Esophagus muscularis mucosa (tissue), 4 donors: Measurements from ENCODE around the gene PTPN14. TPM values are rescaled to one million over a fixed set of nuclear protein-coding genes. Genes with fewer than 3 reads are reported as not detected.

Experiments used
- DNase-seq: peaks from one replicate; pipeline ENCODE4 v3.0.0-alpha.2; 2017; ENCODE audit errors: extremely low spot score
- H3K27ac ChIP-seq, 4 donors: fragments of 200-600 bp; sonication (generic); replicated peaks in 1 of 4; 1 replicate in 3 of 4; 2 replicates in 1 of 4; pipeline ENCODE4 v1.5.1; 2016 to 2019; ENCODE audit warnings: mild to moderate bottlenecking in 1 of 4
- H3K27me3 ChIP-seq, 4 donors: fragments of 200-600 bp; sonication (generic); one replicate each; pipeline versions ENCODE4 v1.5.1 to v1.6.0; 2016 to 2019
- H3K36me3 ChIP-seq, 4 donors: fragments of 200-600 bp; sonication (generic); one replicate each; pipeline ENCODE4 v1.5.1; 2016 to 2019
- H3K4me1 ChIP-seq, 4 donors: fragments of 200-600 bp; sonication (generic); one replicate each; pipeline ENCODE4 v1.5.1; 2016 to 2019
- H3K4me3 ChIP-seq, 4 donors: fragments of 200-600 bp; sonication (generic); 1 replicate in 2 of 4; 2 replicates in 2 of 4; pipeline ENCODE4 v1.5.1; 2016 to 2019; ENCODE audit warnings: mild to moderate bottlenecking in 4 of 4, moderate library complexity in 1 of 4
- H3K9me3 ChIP-seq, 4 donors: fragments of 200-600 bp; sonication (generic); 1 replicate in 3 of 4; 2 replicates in 1 of 4; pipeline ENCODE4 v1.5.1; 2016 to 2019
- EP300 ChIP-seq: sonication (generic); formaldehyde crosslinking; IDR thresholded peaks from one replicate; pipeline ENCODE4 v1.6.1; 2017; ENCODE audit warnings: antibody characterized with exemption
- POLR2A ChIP-seq: fragments of 450-650 bp; IDR thresholded peaks from one replicate; pipeline ENCODE4 v1.6.1; 2017; ENCODE audit warnings: antibody characterized with exemption, moderate library complexity, mild to moderate bottlenecking, low read depth
- POLR2AphosphoS5 ChIP-seq, 2 donors: sonication (generic); formaldehyde crosslinking; IDR thresholded peaks; one replicate each; pipeline ENCODE4 v1.6.1; 2017; ENCODE audit warnings: antibody characterized with exemption in 2 of 2
- WGBS: methylation state at CpG from one replicate; pipeline ENCODE4 v1.1.5; 2018; 5-methylcytosine and 5-hydroxymethylcytosine counted together
- intact Hi-C: fragments of 100-400 bp; cut with DNase I; formaldehyde crosslinking; loops from one replicate; pipeline ENCODE4 v1.15.1; 2023
- total RNA-seq, 4 donors: library from RNA; depleted of rRNA; stranded (reverse); fragments of >200 nt; gene quantifications; one replicate each; pipeline versions ENCODE4 v1.1.0 to v1.2.1, GENCODE V29; 2016
- TF ChIP-seq, protein P1 (sequence below), 3 experiments: fragments of 200-600 bp in 2 of 3; fragments of 450-650 bp in 1 of 3; sonication (generic) in 2 of 3; IDR thresholded peaks; one replicate each; pipeline ENCODE4 v1.5.1; 2017 to 2019; ENCODE audit warnings: antibody characterized with exemption in 3 of 3, mild to moderate bottlenecking in 2 of 3, moderate library complexity in 1 of 3

PTPN14 gene
- total RNA-seq, 4 donors from 2014 or later, result 48.5 to 108 (median 69.1) TPM

DNA sequence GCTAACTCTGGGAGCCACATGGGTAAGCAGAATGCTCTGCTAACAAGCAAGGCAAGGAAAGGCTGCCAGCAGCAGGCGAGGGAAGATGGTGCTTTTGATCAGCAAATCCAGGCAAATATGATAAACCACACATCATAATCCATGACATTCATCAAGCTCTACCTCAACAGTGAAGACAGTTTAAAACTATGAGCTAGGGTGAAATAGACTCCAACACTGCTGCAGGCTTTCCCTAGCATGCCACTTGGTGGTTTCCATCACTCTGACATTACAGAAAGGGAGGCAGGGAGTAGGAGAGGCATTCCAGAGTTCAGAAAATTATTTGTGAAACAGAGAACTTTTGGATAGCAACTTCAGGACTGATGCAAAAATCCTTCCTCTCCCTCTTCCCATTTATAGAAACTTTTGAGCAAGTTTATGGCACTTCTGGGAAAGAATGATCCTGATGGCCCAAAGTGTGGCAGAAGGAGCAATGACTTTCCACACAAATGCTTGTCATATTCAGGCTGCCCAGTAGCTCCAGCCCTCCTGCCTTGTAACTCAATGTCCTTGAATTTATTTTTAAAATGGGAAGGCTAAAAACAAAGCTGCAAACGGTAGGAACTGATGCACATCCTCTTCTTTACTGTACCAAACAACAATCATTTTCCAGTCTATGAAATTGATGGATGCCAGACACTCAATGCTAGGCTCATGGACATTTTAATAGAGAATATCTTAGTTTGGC is 199.7 kb downstream of the PTPN14 start:
- 75% methylated on average over 2 of the region's 2 CpGs for WGBS
- Histone ChIP-seq H3K4me3 (no peak overlapping the region), H3K9me3 (no peaks in the 10 kb centered on the region), H3K27me3 (no peaks in the 10 kb centered on the region), H3K4me1 (peaks cover 4 to 26% (median 14%) of the 10 kb centered on the region in 4 donors), H3K36me3 (peaks cover 2 to 42% (median 26%) of the 10 kb centered on the region in 4 donors), H3K27ac (no peak overlapping the region)
- intact Hi-C loops, result no loop called here
- TF ChIP-seq POLR2AphosphoS5 (IDR thresholded peaks at IDR 0.05) (no peak), POLR2A (no peak), EP300 (no peak)
- TF ChIP-seq, protein P1, sequence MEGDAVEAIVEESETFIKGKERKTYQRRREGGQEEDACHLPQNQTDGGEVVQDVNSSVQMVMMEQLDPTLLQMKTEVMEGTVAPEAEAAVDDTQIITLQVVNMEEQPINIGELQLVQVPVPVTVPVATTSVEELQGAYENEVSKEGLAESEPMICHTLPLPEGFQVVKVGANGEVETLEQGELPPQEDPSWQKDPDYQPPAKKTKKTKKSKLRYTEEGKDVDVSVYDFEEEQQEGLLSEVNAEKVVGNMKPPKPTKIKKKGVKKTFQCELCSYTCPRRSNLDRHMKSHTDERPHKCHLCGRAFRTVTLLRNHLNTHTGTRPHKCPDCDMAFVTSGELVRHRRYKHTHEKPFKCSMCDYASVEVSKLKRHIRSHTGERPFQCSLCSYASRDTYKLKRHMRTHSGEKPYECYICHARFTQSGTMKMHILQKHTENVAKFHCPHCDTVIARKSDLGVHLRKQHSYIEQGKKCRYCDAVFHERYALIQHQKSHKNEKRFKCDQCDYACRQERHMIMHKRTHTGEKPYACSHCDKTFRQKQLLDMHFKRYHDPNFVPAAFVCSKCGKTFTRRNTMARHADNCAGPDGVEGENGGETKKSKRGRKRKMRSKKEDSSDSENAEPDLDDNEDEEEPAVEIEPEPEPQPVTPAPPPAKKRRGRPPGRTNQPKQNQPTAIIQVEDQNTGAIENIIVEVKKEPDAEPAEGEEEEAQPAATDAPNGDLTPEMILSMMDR (IDR thresholded peaks at IDR 0.05), result no peak
- DNase-seq, result no peak

DNA sequence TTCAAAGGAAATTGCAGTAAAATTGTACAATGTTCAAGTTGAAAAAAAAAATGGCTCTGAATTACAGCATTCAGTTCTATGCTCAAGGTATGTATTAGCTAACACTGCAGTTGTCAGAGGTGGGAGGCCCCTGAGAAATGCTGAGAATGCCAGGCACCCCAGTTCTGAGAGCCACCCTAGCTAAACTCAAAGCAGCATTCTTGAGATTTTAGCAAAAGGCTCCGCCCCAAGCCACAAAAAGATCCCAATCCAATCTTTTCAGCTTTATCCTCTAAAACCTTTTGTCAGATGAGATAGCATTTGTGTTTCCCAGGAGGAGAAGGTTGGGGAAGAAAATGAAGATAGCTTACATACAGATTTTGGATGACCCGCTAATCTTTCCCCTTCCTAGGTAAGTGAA is 201.6 kb downstream of the PTPN14 start:
- Histone ChIP-seq H3K27me3 (no peaks in the 10 kb centered on the region), H3K36me3 (peaks cover under 1 to 26% (median 16%) of the 10 kb centered on the region in 4 donors), H3K27ac (no peak overlapping the region), H3K4me1 (peaks cover 0 to 18% (median 12%) of the 10 kb centered on the region in 4 donors), H3K4me3 (no peak overlapping the region), H3K9me3 (no peaks in the 10 kb centered on the region)
- WGBS, result 96% methylated on average over 2 of the region's 2 CpGs
- TF ChIP-seq, protein P1 (IDR thresholded peaks at IDR 0.05), result no peak
- TF ChIP-seq POLR2AphosphoS5 (IDR thresholded peaks at IDR 0.05), result no peak
- TF ChIP-seq EP300, result no peak
- TF ChIP-seq POLR2A, result no peak
- intact Hi-C loops, result no loop called here
- DNase-seq, result no peak

DNA sequence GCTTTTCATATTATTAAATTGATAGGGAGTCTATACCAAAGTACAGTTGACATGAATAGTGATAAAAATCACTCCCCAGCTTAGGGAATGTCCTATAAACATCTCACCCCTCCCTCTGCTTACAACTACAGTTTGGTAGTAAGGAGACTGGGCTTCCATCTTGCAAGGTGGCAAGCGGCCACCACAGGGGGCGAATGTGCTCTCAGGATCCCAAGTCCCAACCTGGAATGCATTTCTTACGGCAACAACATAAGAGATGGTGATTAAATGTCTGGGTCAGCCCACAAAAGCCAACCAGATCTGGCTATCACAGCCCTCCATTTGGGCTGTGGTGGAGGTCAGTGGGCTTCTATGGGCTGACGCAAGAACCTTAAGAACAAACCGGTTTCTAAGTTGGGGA is 202.4 kb downstream of the PTPN14 start:
- H3K27ac ChIP-seq, result no peak overlapping the region
- TF ChIP-seq POLR2AphosphoS5 (IDR thresholded peaks at IDR 0.05), result no peak
- TF ChIP-seq, protein P1 (IDR thresholded peaks at IDR 0.05), result no peak
- no peak for TF ChIP-seq EP300
- TF ChIP-seq POLR2A, result no peak

DNA sequence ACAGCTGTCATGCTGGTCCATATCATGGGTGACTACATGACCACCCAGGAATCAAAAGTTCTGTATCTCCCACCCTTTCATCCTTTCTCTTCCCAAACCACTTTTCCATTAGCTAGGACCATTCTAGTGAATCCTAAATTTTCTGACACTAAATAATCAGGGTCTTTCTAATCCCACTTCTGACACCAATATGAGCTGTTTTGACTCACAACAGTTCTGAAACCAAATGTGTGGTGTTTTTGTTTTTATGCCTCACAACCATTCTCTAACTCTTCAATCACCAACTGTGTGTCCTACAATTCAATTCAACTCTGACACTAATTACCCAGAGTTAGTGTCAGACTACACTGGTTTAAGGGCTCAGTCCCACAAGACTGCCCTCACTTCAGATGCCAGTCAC is 206.5 kb downstream of the PTPN14 start:
- Histone ChIP-seq H3K27me3 (no peaks in the 10 kb centered on the region), H3K4me1 (peaks cover 0 to 3% (median 1%) of the 10 kb centered on the region in 4 donors), H3K36me3 (peaks cover 0 to 37% (median 16%) of the 10 kb centered on the region in 4 donors), H3K27ac (no peak overlapping the region), H3K4me3 (no peak overlapping the region), H3K9me3 (no peaks in the 10 kb centered on the region)
- TF ChIP-seq, protein P1 (IDR thresholded peaks at IDR 0.05), result no peak
- TF ChIP-seq POLR2A (no peak), POLR2AphosphoS5 (IDR thresholded peaks at IDR 0.05) (no peak)
- DNase-seq, result no peak
- intact Hi-C loops, result no loop called here

More for the DNA sequence above, 202.4 kb downstream of the PTPN14 start:
- H3K4me1 ChIP-seq, result peaks cover 0 to 12% (median 7%) of the 10 kb centered on the region in 4 donors
- intact Hi-C loops, result no loop called here
- no peaks in the 10 kb centered on the region for H3K9me3 ChIP-seq
- no peak overlapping the region for H3K4me3 ChIP-seq
- H3K36me3 ChIP-seq, result peaks cover 4 to 31% (median 18%) of the 10 kb centered on the region in 4 donors
- 95% methylated on average over 5 of the region's 5 CpGs for WGBS
- no peak for DNase-seq
- H3K27me3 ChIP-seq, result no peaks in the 10 kb centered on the region
